HG02678 (cell line): Measurements from ENCODE around the gene PCDHA1.
"Not testable (repeated sequence)": the region's sequence is repeated elsewhere in the genome, so short reads cannot be mapped to it uniquely, and the experiment has no call there.

Experiments
- ATAC-seq: cut with Tn5 transposase; IDR thresholded peaks from one replicate; pipeline ENCODE4 v1.9.1; 2021; ENCODE audit warnings: mild to moderate bottlenecking, moderate library complexity; ENCODE audit not compliant: unreplicated experiment

The PCDHA1 gene

GRCh38 chr5:140785905-140786686 is at the start of gene PCDHA1:
PCDHA1 (plus strand) TSS chr5:140786140.
- ATAC-seq, result no peak

- no peak for ATAC-seq
Measured at GRCh38 chr5:140737486-140737885, 48.5 kb upstream of the PCDHA1 start.

- ATAC-seq, result no peak
Measured at GRCh38 chr5:140741967-140742366, 44.0 kb upstream of the PCDHA1 start.

GRCh38 chr5:140753561-140753960 is 32.4 kb upstream of the PCDHA1 start:
- ATAC-seq, result no peak

GRCh38 chr5:140764177-140764973 is 21.6 kb upstream of the PCDHA1 start:
- no peak for ATAC-seq

- ATAC-seq, result no peak
Measured at GRCh38 chr5:140767444-140767843, 18.5 kb upstream of the PCDHA1 start.

GRCh38 chr5:140780512-140780911 is 5.4 kb upstream of the PCDHA1 start:
- ATAC-seq, result no peak

GRCh38 chr5:140787422-140787821 is 1.5 kb downstream of the PCDHA1 start:
- not testable (repeated sequence) for ATAC-seq

GRCh38 chr5:140787849-140788504 is 2.0 kb downstream of the PCDHA1 start:
- ATAC-seq, result not testable (repeated sequence)

- no peak for ATAC-seq
Measured at GRCh38 chr5:140791089-140791488, 5.1 kb downstream of the PCDHA1 start.

- no peak for ATAC-seq
Measured at GRCh38 chr5:140794595-140795258, 8.8 kb downstream of the PCDHA1 start, which contains the start of gene PCDHA2. PCDHA2 (plus strand) TSS chr5:140794852.

- ATAC-seq, result no peak
Measured at GRCh38 chr5:140795259-140795641, 9.3 kb downstream of the PCDHA1 start.

- not testable (repeated sequence) for ATAC-seq
Measured at GRCh38 chr5:140796072-140796717, 10.3 kb downstream of the PCDHA1 start.

- ATAC-seq, result no peak
Measured at GRCh38 chr5:140796718-140797095, 10.8 kb downstream of the PCDHA1 start.

GRCh38 chr5:140800816-140801493 is 15.0 kb downstream of the PCDHA1 start, which contains the start of gene PCDHA3:
PCDHA3 (plus strand) TSS chr5:140801057.
- ATAC-seq, result no peak

- no peak for ATAC-seq
Measured at GRCh38 chr5:140801494-140801841, 15.5 kb downstream of the PCDHA1 start.

- ATAC-seq, result not testable (repeated sequence)
Measured at GRCh38 chr5:140802381-140802780, 16.4 kb downstream of the PCDHA1 start.

- ATAC-seq, result no peak
Measured at GRCh38 chr5:140802781-140803271, 16.9 kb downstream of the PCDHA1 start.

GRCh38 chr5:140806834-140807775 is 21.2 kb downstream of the PCDHA1 start, which contains the start of gene PCDHA4:
PCDHA4 (plus strand) TSS chr5:140807068.
- ATAC-seq, result no peak
